PC-9 (cell line): Measurements from ENCODE around the gene TRIM71. TPM values are rescaled to one million over a fixed set of nuclear protein-coding genes. Genes with fewer than 3 reads are reported as not detected.

Experiments used
- BruUV-seq: library from RNA; stranded (reverse); fragments of 400-500 nt; replicated peaks from 2 replicates; lab custom pipeline; 2021; lab: Mats Ljungman, UMichigan
- CTCF ChIA-PET: fragments of 300-600 bp; sonication (Branson Sonifier 250); formaldehyde crosslinking; loops from one replicate; lab custom pipeline; 2022; ENCODE audit warnings: antibody characterized with exemption; lab: Charles Lee
- POLR2A ChIA-PET: fragments of 300-600 bp; sonication (Branson Sonifier 250); formaldehyde crosslinking; loops from one replicate; lab custom pipeline; 2022; ENCODE audit warnings: antibody characterized with exemption; ENCODE audit not compliant: unreplicated experiment; lab: Charles Lee
- DNase-seq, 2 experiments: peaks; one replicate each; pipeline versions ENCODE4 v3.0.0 to v3.0.0-alpha.2; 2015 to 2022; ENCODE audit warnings: mixed read lengths in 1 of 2
- H2AFZ ChIP-seq: fragments of 200-600 bp; sonication (generic); 2 replicates; pipeline ENCODE4 v1.8.1; 2017; ENCODE audit warnings: antibody characterized with exemption
- H3F3A ChIP-seq: fragments of 200-600 bp; sonication (generic); 2 replicates; pipeline ENCODE4 v1.8.1; 2017; ENCODE audit warnings: antibody characterized with exemption, mild to moderate bottlenecking, low read depth; ENCODE audit not compliant: insufficient read depth
- H3K27ac ChIP-seq: fragments of 200-600 bp; sonication (generic); 2 replicates; pipeline ENCODE4 v1.6.1; 2016; ENCODE audit warnings: mixed run types
- H3K27me3 ChIP-seq: fragments of 200-600 bp; sonication (generic); 2 replicates; pipeline ENCODE4 v1.6.1; 2016; ENCODE audit warnings: low read depth, mixed run types; ENCODE audit not compliant: insufficient read depth
- H3K36me3 ChIP-seq: fragments of 200-600 bp; sonication (generic); 2 replicates; pipeline ENCODE4 v1.6.1; 2016; ENCODE audit warnings: low read depth, mixed run types
- H3K4me1 ChIP-seq: fragments of 200-600 bp; sonication (generic); replicated peaks from 2 replicates; pipeline ENCODE4 v1.6.1; 2016; ENCODE audit warnings: mixed run types; ENCODE audit not compliant: insufficient read depth
- H3K4me2 ChIP-seq: fragments of 200-600 bp; sonication (generic); 2 replicates; pipeline ENCODE4 v1.6.1; 2017; ENCODE audit warnings: mixed run types
- H3K4me3 ChIP-seq: fragments of 200-600 bp; sonication (generic); 2 replicates; pipeline ENCODE4 v1.6.1; 2016; ENCODE audit warnings: mixed run types
- H3K79me2 ChIP-seq: fragments of 200-600 bp; sonication (generic); 2 replicates; pipeline ENCODE4 v1.6.1; 2017; ENCODE audit warnings: low read depth, mixed run types
- H3K9me2 ChIP-seq: fragments of 200-600 bp; sonication (generic); 2 replicates; pipeline ENCODE4 v1.8.1; 2017; ENCODE audit warnings: mild to moderate bottlenecking; ENCODE audit not compliant: insufficient read depth
- H3K9me3 ChIP-seq: fragments of 200-600 bp; sonication (generic); 2 replicates; pipeline ENCODE4 v1.8.1; 2016; ENCODE audit warnings: low read depth; ENCODE audit not compliant: insufficient read depth
- H4K20me1 ChIP-seq: fragments of 200-600 bp; sonication (generic); 2 replicates; pipeline ENCODE4 v1.8.1; 2017; ENCODE audit not compliant: insufficient read depth
- CTCF ChIP-seq: fragments of 200-600 bp; sonication (generic); conservative IDR thresholded peaks from 2 replicates; pipeline ENCODE4 v1.6.1; 2017; ENCODE audit warnings: mixed run types, antibody characterized with exemption, mild to moderate bottlenecking, moderate library complexity
- EZH2 ChIP-seq: fragments of 200-600 bp; sonication (generic); IDR thresholded peaks from 2 replicates; pipeline ENCODE4 v1.8.0; 2017; ENCODE audit warnings: antibody characterized with exemption, low read depth
- intact Hi-C: fragments of 100-400 bp; cut with micrococcal nuclease; formaldehyde crosslinking; loops from one replicate; pipeline ENCODE4 v1.10.0; 2022; ENCODE audit not compliant: unreplicated experiment
- total RNA-seq: library from RNA; stranded (reverse); gene quantifications from 2 replicates; pipeline ENCODE4 v1.2.3, GENCODE V29; 2021

Gene TRIM71
- total RNA-seq, 1 experiment from 2014 or later, result not detected

DNA sequence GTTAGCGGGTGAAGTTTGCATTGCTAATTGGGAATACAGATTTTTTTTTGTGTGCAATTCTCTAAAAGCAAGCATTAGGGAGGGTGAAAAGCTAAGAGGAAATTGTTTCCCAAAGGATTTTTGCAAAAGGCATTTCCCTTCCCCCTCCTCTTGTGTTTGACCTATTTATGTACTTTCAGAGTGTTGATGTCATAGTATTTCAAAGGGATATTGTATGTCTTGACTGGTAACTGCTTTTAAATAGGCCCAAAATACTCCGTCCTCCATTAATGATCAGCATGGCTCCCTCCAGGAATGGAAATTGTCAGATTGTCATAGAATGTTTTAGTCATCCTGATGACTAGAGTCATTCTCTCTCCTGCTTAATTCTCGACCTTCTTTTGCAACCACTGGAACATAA, 32.4 kb downstream of the TRIM71 start:
- POLR2A ChIA-PET, result no interaction called here
- no TSS peak for BruUV-seq
- intact Hi-C loops, result no loop called here
- H3K27ac ChIP-seq, result no peak overlapping the region
- no peak overlapping the region for H3K4me2 ChIP-seq
- TF ChIP-seq EZH2 (no peak), CTCF (no peak)
- no peaks in the 10 kb centered on the region for H3K79me2 ChIP-seq
- peaks cover 17% of the 10 kb centered on the region for H3K4me1 ChIP-seq
- no peak overlapping the region for H2AFZ ChIP-seq
- H3K36me3 ChIP-seq, result no peaks in the 10 kb centered on the region
- no peaks in the 10 kb centered on the region for H4K20me1 ChIP-seq
- CTCF ChIA-PET, result no interaction called here
- no peaks in the 10 kb centered on the region for H3K9me3 ChIP-seq
- no peaks in the 10 kb centered on the region for H3F3A ChIP-seq
- H3K9me2 ChIP-seq, result no peaks in the 10 kb centered on the region
- no peak overlapping the region for H3K4me3 ChIP-seq
- DNase-seq, result no peak
- no peaks in the 10 kb centered on the region for H3K27me3 ChIP-seq

DNA sequence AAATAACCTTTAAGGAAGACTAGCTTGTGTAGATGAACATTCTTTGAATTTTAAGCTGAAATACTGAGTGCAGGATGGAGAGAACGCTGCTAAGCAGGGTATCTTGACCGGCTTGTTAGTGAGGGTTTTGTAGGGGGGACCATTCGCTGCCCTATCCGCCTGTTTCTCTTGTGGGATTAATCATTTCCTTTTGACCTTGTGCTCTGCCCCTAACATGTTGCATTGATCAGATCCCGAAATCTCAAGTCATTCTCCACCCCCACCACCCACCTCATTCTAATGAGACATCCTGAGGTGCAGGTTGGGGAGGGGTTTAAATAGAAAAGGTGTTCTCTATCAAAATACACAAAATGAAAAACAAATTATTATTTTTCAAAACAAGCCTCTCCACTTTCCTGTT, 32.8 kb downstream of the TRIM71 start:
- Histone ChIP-seq H3K4me1 (peaks cover 17% of the 10 kb centered on the region), H3K27ac (no peak overlapping the region), H2AFZ (no peak overlapping the region), H3K27me3 (no peaks in the 10 kb centered on the region), H4K20me1 (no peaks in the 10 kb centered on the region), H3K9me3 (no peaks in the 10 kb centered on the region), H3K79me2 (no peaks in the 10 kb centered on the region), H3K36me3 (no peaks in the 10 kb centered on the region), H3K4me2 (no peak overlapping the region), H3K4me3 (no peak overlapping the region), H3F3A (no peaks in the 10 kb centered on the region), H3K9me2 (no peaks in the 10 kb centered on the region)
- no peak for TF ChIP-seq EZH2
- ChIA-PET POLR2A (interaction anchor here (0.6 kb wide), 1 partner anchor 165 kb away, joined by 3 read pairs; the partner anchor contains the start of gene CNOT10), CTCF (no interaction called here)
- no peak for DNase-seq
- no TSS peak for BruUV-seq
- intact Hi-C loops, result no loop called here

DNA sequence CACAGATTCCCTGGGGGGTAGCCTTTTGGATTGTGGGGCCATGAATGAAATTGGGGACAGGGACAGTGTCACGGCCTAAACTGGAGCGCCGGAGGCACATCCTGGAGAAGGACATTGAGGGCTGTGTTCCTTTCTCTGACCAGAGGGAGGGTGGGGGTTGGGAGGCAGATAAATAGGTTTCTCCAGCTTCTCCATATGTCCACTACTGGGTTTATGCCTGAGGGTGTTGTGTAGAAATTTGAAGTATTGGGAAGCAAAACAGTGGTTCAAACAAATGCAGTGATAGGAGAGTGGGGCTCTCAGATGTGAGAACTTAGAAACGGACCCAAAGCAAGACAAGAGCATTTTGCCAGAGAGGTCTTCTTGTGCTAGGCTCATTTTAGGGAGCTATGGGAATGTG, 34.3 kb downstream of the TRIM71 start:
- no peak for DNase-seq
- CTCF ChIA-PET, result interaction anchor here (0.5 kb wide), 1 partner anchor 16 kb away, joined by 5 read pairs; no protein-coding TSS in a partner anchor
- H3F3A ChIP-seq, result no peaks in the 10 kb centered on the region
- no peaks in the 10 kb centered on the region for H3K79me2 ChIP-seq
- H3K4me1 ChIP-seq, result peaks cover 26% of the 10 kb centered on the region
- H3K4me3 ChIP-seq, result no peak overlapping the region
- no peaks in the 10 kb centered on the region for H3K9me2 ChIP-seq
- no peaks in the 10 kb centered on the region for H3K9me3 ChIP-seq
- no peaks in the 10 kb centered on the region for H4K20me1 ChIP-seq
- intact Hi-C loops, result no loop called here
- TF ChIP-seq CTCF, result no peak
- H2AFZ ChIP-seq, result no peak overlapping the region
- H3K36me3 ChIP-seq, result no peaks in the 10 kb centered on the region
- H3K27ac ChIP-seq, result no peak overlapping the region
- H3K4me2 ChIP-seq, result peak overlapping the region; percentile 27; the same call in 1 of the 2 replicates
- BruUV-seq, result no TSS peak
- POLR2A ChIA-PET, result interaction anchor here (0.6 kb wide), 1 partner anchor 19 kb away, joined by 6 read pairs; no protein-coding TSS in a partner anchor
- H3K27me3 ChIP-seq, result no peaks in the 10 kb centered on the region

- DNase-seq, result no peak
- BruUV-seq, result no TSS peak
- Histone ChIP-seq H3K27ac (no peak overlapping the region), H2AFZ (no peak overlapping the region), H3K79me2 (no peaks in the 10 kb centered on the region), H3K27me3 (no peaks in the 10 kb centered on the region), H3K4me1 (peaks cover 27% of the 10 kb centered on the region), H3K4me3 (no peak overlapping the region), H3K9me2 (no peaks in the 10 kb centered on the region), H3K9me3 (no peaks in the 10 kb centered on the region), H3K36me3 (no peaks in the 10 kb centered on the region), H3K4me2 (no peak overlapping the region), H4K20me1 (no peaks in the 10 kb centered on the region), H3F3A (no peaks in the 10 kb centered on the region)
- TF ChIP-seq EZH2 (no peak), CTCF (no peak)
- intact Hi-C loops, result no loop called here
- ChIA-PET CTCF (no interaction called here), POLR2A (no interaction called here)
Observed at GRCh38 chr3:32855350-32855953, 37.7 kb downstream of the TRIM71 start.
